Peyer's patch (tissue), 4 donors: ENCODE measurements around the gene NOTCH3. TPM values are rescaled to one million over a fixed set of nuclear protein-coding genes. Genes with fewer than 3 reads are reported as not detected.

Experiments used
- DNase-seq, 3 donors: peaks; one replicate each; pipeline ENCODE4 v3.0.0-alpha.2; 2017 to 2019
- H3K27ac ChIP-seq, 4 donors: fragments of 200-600 bp; sonication (generic); one replicate each; pipeline ENCODE4 v1.5.1; 2016 to 2019
- H3K27me3 ChIP-seq, 2 donors: fragments of 200-600 bp; sonication (generic); one replicate each; pipeline ENCODE4 v1.5.1; 2019
- H3K36me3 ChIP-seq, 3 donors: fragments of 200-600 bp; sonication (generic); one replicate each; pipeline ENCODE4 v1.5.1; 2016 to 2019
- H3K4me1 ChIP-seq, 4 donors: fragments of 200-600 bp; sonication (generic); one replicate each; pipeline ENCODE4 v1.5.1; 2016 to 2019
- H3K4me3 ChIP-seq, 4 donors: fragments of 200-600 bp; sonication (generic); 1 replicate in 3 of 4; 2 replicates in 1 of 4; pipeline ENCODE4 v1.5.1; 2016 to 2019; ENCODE audit warnings: mild to moderate bottlenecking in 1 of 4
- H3K9me3 ChIP-seq, 4 donors: fragments of 200-600 bp; sonication (generic); one replicate each; pipeline ENCODE4 v1.5.1; 2016 to 2019; ENCODE audit warnings: mild to moderate bottlenecking in 1 of 4
- CTCF ChIP-seq, 6 experiments: fragments of 450-650 bp in 4 of 6; fragments of 200-600 bp in 2 of 6; sonication (generic) in 1 of 6; IDR thresholded peaks; one replicate each; pipeline ENCODE4 v1.5.1; 2017 to 2019; ENCODE audit warnings: antibody characterized with exemption in 6 of 6, mild to moderate bottlenecking in 3 of 6, moderate library complexity in 1 of 6
- POLR2A ChIP-seq, 2 donors: fragments of 450-650 bp; IDR thresholded peaks; one replicate each; pipeline ENCODE4 v1.5.1; 2017; ENCODE audit warnings: antibody characterized with exemption in 2 of 2, mild to moderate bottlenecking in 2 of 2, moderate library complexity in 2 of 2
- total RNA-seq, 4 donors: library from RNA; depleted of rRNA; stranded (reverse); fragments of >200 nt; gene quantifications; one replicate each; pipeline ENCODE4 v1.1.0, GENCODE V29; 2016

Gene NOTCH3
- total RNA-seq, 4 donors from 2014 or later = 2.6 to 16.5 (median 8.9) TPM

- Histone ChIP-seq H3K36me3 (no peaks in the 10 kb centered on the region), H3K27ac (no peak overlapping the region), H3K9me3 (no peaks in the 10 kb centered on the region), H3K4me3 (no peak overlapping the region), H3K27me3 (no peaks in the 10 kb centered on the region), H3K4me1 (peaks cover 0 to 7% (median 3%) of the 10 kb centered on the region in 4 donors)
- no peak for DNase-seq
- TF ChIP-seq POLR2A (IDR thresholded peaks at IDR 0.05) (no peak), CTCF (IDR thresholded peaks at IDR 0.05) (no peak)
Measured at GRCh38 chr19:15173746-15174404, 26.9 kb downstream of the NOTCH3 start.

- Histone ChIP-seq H3K27ac (no peak overlapping the region), H3K4me1 (no peaks in the 10 kb centered on the region), H3K36me3 (no peaks in the 10 kb centered on the region), H3K27me3 (no peaks in the 10 kb centered on the region), H3K4me3 (no peak overlapping the region), H3K9me3 (peaks cover 0 to 9% (median 3%) of the 10 kb centered on the region in 4 donors)
- DNase-seq = no peak
- TF ChIP-seq POLR2A (IDR thresholded peaks at IDR 0.05) (no peak), CTCF (IDR thresholded peaks at IDR 0.05) (no peak)
Measured at GRCh38 chr19:15170345-15170744, 30.4 kb downstream of the NOTCH3 start.

GRCh38 chr19:15169541-15170285 lies 31.1 kb downstream of the NOTCH3 start:
- H3K36me3 ChIP-seq = no peaks in the 10 kb centered on the region
- TF ChIP-seq POLR2A (IDR thresholded peaks at IDR 0.05) = no peak
- TF ChIP-seq CTCF (IDR thresholded peaks at IDR 0.05) = no peak
- H3K27me3 ChIP-seq = no peaks in the 10 kb centered on the region
- H3K4me1 ChIP-seq = no peaks in the 10 kb centered on the region
- H3K9me3 ChIP-seq = peaks cover 0 to 16% (median 6%) of the 10 kb centered on the region in 4 donors
- no peak overlapping the region for H3K27ac ChIP-seq
- no peak for DNase-seq
- no peak overlapping the region for H3K4me3 ChIP-seq

GRCh38 chr19:15166700-15167099 lies 34.1 kb downstream of the NOTCH3 start:
- H3K27me3 ChIP-seq = no peaks in the 10 kb centered on the region
- no peak for DNase-seq
- no peak for TF ChIP-seq POLR2A (IDR thresholded peaks at IDR 0.05)
- TF ChIP-seq CTCF (IDR thresholded peaks at IDR 0.05) = no peak
- H3K36me3 ChIP-seq = no peaks in the 10 kb centered on the region
- no peak overlapping the region for H3K27ac ChIP-seq
- no peaks in the 10 kb centered on the region for H3K4me1 ChIP-seq
- peaks cover 0 to 18% (median 6%) of the 10 kb centered on the region in 4 donors for H3K9me3 ChIP-seq
- no peak overlapping the region for H3K4me3 ChIP-seq

GRCh38 chr19:15161028-15161984 lies 39.5 kb downstream of the NOTCH3 start:
- no peak for TF ChIP-seq POLR2A (IDR thresholded peaks at IDR 0.05)
- peak in 4 of 6 experiments; percentile 14 to 37 (median 24) for TF ChIP-seq CTCF (IDR thresholded peaks at IDR 0.05)
- Histone ChIP-seq H3K27ac (no peak overlapping the region), H3K36me3 (no peaks in the 10 kb centered on the region), H3K9me3 (peaks cover 0 to 18% (median 6%) of the 10 kb centered on the region in 4 donors), H3K4me3 (no peak overlapping the region), H3K4me1 (no peaks in the 10 kb centered on the region), H3K27me3 (no peaks in the 10 kb centered on the region)
- DNase-seq = peak in 1 of 3 donors; percentile 50
